A549 (cell line): Measurements from ENCODE around the gene PCDHGA11.

ENCODE experiments used
- CTCF ChIP-seq: fragments of >200 bp; sonication (Bioruptor Twin); formaldehyde crosslinking; IDR thresholded peaks from 3 replicates; pipeline ENCODE4 v1.5.1; 2016
- EHF ChIP-seq: fragments of 250-450 bp; sonication (Bioruptor Pico); IDR thresholded peaks from 2 replicates; pipeline ENCODE4 v1.5.0; 2020; ENCODE audit warnings: mild to moderate bottlenecking
- JUN ChIP-seq, 2 experiments: fragments of >200 bp; sonication (Bioruptor Twin); formaldehyde crosslinking; IDR thresholded peaks; 2 replicates in 1 of 2; 3 replicates in 1 of 2; pipeline ENCODE4 v1.6.1; 2016 to 2017
- JUNB ChIP-seq: fragments of >200 bp; sonication (Bioruptor Twin); formaldehyde crosslinking; IDR thresholded peaks from 2 replicates; pipeline ENCODE4 v1.6.1; 2016
- MAFK ChIP-seq: fragments of 450-650 bp; IDR thresholded peaks from 2 replicates; pipeline ENCODE4 v1.6.1; 2014; ENCODE audit not compliant: partially characterized antibody
- MAZ ChIP-seq: fragments of 150-350 bp; IDR thresholded peaks from 2 replicates; pipeline ENCODE4 v1.6.1; 2014; ENCODE audit warnings: antibody characterized with exemption, low read depth, low read length, borderline replicate concordance
- MYC ChIP-seq: IDR thresholded peaks from 2 replicates; pipeline ENCODE4 v1.6.1; 2012; ENCODE audit warnings: mild to moderate bottlenecking, inconsistent platforms, low read length, improper control_type of control experiment, borderline replicate concordance
- POLR2AphosphoS2 ChIP-seq: conservative IDR thresholded peaks from 2 replicates; pipeline ENCODE4 v1.6.1; 2012; ENCODE audit warnings: low read length, improper control_type of control experiment, inconsistent platforms
- TFCP2L1 ChIP-seq: fragments of 250-450 bp; sonication (Bioruptor Pico); IDR thresholded peaks from 2 replicates; pipeline ENCODE4 v1.5.0; 2021; ENCODE audit warnings: mild to moderate bottlenecking
- USF2 ChIP-seq: fragments of 450-650 bp; IDR thresholded peaks from 2 replicates; pipeline ENCODE4 v1.6.1; 2014; ENCODE audit warnings: antibody characterized with exemption

GRCh38 chr5:141398608-141399007 lies 22.2 kb upstream of the PCDHGA11 start:
- TF ChIP-seq MAFK (no peak), MAZ (no peak), POLR2AphosphoS2 (no peak), CTCF (no peak), JUNB (no peak), TFCP2L1 (no peak), USF2 (no peak), JUN (IDR thresholded peaks at IDR 0.05) (no peak), EHF (CRISPR knock-in tag) (no peak), MYC (no peak)
